ENCODE results near the gene ETS1.

DNA sequence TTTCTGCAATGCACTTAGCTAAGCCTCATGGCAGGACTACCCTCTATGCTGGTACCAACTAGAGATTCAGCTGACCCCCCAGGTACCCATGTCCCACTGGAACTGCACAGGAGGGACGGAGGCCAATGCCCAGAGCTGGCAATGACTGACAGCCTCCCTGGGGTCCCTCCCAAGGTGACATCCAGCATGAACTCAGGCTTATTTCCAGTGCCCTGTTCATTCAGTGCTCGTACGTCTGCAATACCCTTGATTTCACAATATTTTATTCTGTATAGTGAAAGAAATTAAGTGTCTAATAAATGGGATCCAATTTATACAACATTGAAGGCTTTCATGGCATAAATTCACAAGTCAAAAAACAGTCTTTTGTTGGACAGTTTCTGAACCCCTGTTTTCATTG is 20.2 kb downstream of the ETS1 start:
- TF ChIP-seq, protein P1, sequence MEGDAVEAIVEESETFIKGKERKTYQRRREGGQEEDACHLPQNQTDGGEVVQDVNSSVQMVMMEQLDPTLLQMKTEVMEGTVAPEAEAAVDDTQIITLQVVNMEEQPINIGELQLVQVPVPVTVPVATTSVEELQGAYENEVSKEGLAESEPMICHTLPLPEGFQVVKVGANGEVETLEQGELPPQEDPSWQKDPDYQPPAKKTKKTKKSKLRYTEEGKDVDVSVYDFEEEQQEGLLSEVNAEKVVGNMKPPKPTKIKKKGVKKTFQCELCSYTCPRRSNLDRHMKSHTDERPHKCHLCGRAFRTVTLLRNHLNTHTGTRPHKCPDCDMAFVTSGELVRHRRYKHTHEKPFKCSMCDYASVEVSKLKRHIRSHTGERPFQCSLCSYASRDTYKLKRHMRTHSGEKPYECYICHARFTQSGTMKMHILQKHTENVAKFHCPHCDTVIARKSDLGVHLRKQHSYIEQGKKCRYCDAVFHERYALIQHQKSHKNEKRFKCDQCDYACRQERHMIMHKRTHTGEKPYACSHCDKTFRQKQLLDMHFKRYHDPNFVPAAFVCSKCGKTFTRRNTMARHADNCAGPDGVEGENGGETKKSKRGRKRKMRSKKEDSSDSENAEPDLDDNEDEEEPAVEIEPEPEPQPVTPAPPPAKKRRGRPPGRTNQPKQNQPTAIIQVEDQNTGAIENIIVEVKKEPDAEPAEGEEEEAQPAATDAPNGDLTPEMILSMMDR (IDR thresholded peaks at IDR 0.05; ENCODE audit: borderline replicate concordance, extremely low read depth, low read length, poor library complexity, severe bottlenecking) = no peak
- no peak for TF ChIP-seq EZH2 (IDR thresholded peaks at IDR 0.05; ENCODE audit: borderline replicate concordance, low read depth, low read length, severe bottlenecking)

All from DND-41 (cell line).